Type B pancreatic cell (in vitro differentiated cells): ENCODE data around the gene LDLRAD4. TPM values are rescaled to one million over a fixed set of nuclear protein-coding genes. Genes with fewer than 3 reads are reported as not detected.

Experiments
- DNase-seq: peaks from one replicate; pipeline ENCODE4 v3.0.0; 2021; ENCODE audit warnings: mixed read lengths; ENCODE audit not compliant: unreplicated experiment; ENCODE audit errors: extremely low spot score
- H3K27ac Mint-ChIP-seq: 2 replicates; pipeline ENCODE4 v1.8.0; 2021; ENCODE audit warnings: mild to moderate bottlenecking, mixed read lengths
- H3K27me3 Mint-ChIP-seq: 2 replicates; pipeline ENCODE4 v1.8.0; 2021; ENCODE audit warnings: mixed read lengths
- H3K36me3 Mint-ChIP-seq: 2 replicates; pipeline ENCODE4 v1.8.0; 2021; ENCODE audit warnings: mixed read lengths
- H3K4me1 Mint-ChIP-seq: one replicate; pipeline ENCODE4 v1.8.0; 2021; ENCODE audit warnings: mixed read lengths; ENCODE audit not compliant: unreplicated experiment
- H3K4me3 Mint-ChIP-seq: 2 replicates; pipeline ENCODE4 v1.8.0; 2021; ENCODE audit warnings: mild to moderate bottlenecking, mixed read lengths
- H3K9me3 Mint-ChIP-seq: 2 replicates; pipeline ENCODE4 v1.8.0; 2021; ENCODE audit warnings: mixed read lengths
- CTCF ChIP-seq: fragments of 200-600 bp; sonication (generic); conservative IDR thresholded peaks from 2 replicates; pipeline ENCODE4 v1.5.0; 2021; ENCODE audit warnings: antibody characterized with exemption, mild to moderate bottlenecking
- total RNA-seq: library from RNA; stranded (reverse); gene quantifications from 2 replicates; pipeline ENCODE4 v1.2.1, GENCODE V29; 2021; ENCODE audit warnings: low replicate concordance

Gene LDLRAD4
- total RNA-seq, 1 donor from 2014 or later, result 2.4 TPM

- no peak for DNase-seq
- H3K27me3 Mint-ChIP-seq, result peaks cover 30% of the 10 kb centered on the region
- no peak overlapping the region for H3K4me3 Mint-ChIP-seq
- H3K27ac Mint-ChIP-seq, result no peak overlapping the region
- H3K9me3 Mint-ChIP-seq, result no peaks in the 10 kb centered on the region
- TF ChIP-seq CTCF, result no peak
- no peaks in the 10 kb centered on the region for H3K4me1 Mint-ChIP-seq
- no peaks in the 10 kb centered on the region for H3K36me3 Mint-ChIP-seq
Observed at GRCh38 chr18:13457327-13457726, 238.8 kb downstream of the LDLRAD4 start.

DNA sequence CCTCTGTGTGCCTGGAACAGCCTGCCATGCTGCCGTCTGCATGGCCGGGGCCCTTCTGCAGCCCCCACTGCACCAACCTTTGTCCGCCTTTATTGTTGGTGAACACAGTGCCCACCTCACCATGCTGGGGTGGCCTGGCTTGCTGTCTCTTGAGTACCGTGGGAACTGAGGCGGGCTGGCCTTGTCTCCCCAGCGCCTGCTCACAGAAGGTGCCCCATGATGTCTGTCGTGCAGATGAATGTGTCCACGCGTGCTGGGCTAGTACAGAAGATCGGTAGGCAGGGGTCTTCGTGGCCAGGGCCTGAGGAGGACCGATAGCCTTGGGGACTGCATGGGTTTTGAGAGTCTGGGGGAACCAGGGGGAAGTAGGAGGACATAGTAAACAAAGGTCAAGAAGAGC, 242.4 kb downstream of the LDLRAD4 start:
- Mint-ChIP-seq H3K4me3 (no peak overlapping the region), H3K27me3 (peaks cover 10% of the 10 kb centered on the region), H3K9me3 (no peaks in the 10 kb centered on the region), H3K36me3 (no peaks in the 10 kb centered on the region), H3K4me1 (no peaks in the 10 kb centered on the region), H3K27ac (no peak overlapping the region)
- TF ChIP-seq CTCF, result no peak
- DNase-seq, result no peak

DNA sequence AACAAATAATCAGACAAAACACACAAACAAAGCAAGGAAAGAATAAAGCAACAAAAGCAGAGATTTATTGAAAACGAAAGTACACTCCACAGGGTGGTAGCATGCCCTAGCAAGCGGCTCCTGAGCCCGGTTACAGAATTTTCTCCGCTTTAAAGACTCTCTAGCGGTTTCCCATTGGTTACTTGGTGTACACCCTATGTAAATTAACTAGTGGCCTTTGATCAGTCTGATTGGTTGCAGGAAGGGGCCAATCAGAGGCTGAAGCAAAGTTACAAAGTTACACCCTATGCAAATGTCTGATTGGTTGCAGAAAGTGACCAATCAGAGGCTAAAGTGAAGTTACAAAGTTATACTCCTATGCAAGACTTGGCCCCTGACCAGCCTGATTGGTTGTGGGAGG, 242.9 kb downstream of the LDLRAD4 start:
- H3K27ac Mint-ChIP-seq, result no peak overlapping the region
- DNase-seq, result no peak
- TF ChIP-seq CTCF, result no peak
- no peak overlapping the region for H3K4me3 Mint-ChIP-seq
- H3K9me3 Mint-ChIP-seq, result no peaks in the 10 kb centered on the region
- H3K4me1 Mint-ChIP-seq, result no peaks in the 10 kb centered on the region
- H3K27me3 Mint-ChIP-seq, result peaks cover 5% of the 10 kb centered on the region
- no peaks in the 10 kb centered on the region for H3K36me3 Mint-ChIP-seq

DNA sequence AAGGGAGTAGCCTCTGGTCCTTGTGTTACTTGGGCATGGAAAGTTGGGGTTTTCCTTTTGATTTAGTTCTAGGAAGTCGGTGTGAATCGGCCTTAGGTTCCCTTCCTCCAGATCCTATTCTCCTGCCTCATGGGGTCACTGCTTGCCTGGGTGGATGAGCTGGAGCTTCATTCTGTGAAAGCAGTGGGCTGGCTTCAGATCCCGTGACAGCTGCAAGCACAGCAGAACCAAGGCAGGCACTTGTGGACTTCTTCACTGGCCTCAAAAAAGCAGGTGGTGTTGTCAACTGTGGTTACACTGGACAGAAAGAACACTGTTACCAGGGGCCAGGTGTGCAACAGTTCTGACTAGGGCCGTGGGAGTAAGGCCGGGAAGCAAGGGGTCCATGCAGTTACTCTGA, 243.4 kb downstream of the LDLRAD4 start:
- H3K27me3 Mint-ChIP-seq, result peaks cover 4% of the 10 kb centered on the region
- no peaks in the 10 kb centered on the region for H3K9me3 Mint-ChIP-seq
- no peak overlapping the region for H3K4me3 Mint-ChIP-seq
- no peak for DNase-seq
- no peak overlapping the region for H3K27ac Mint-ChIP-seq
- no peaks in the 10 kb centered on the region for H3K4me1 Mint-ChIP-seq
- no peak for TF ChIP-seq CTCF
- no peaks in the 10 kb centered on the region for H3K36me3 Mint-ChIP-seq

DNA sequence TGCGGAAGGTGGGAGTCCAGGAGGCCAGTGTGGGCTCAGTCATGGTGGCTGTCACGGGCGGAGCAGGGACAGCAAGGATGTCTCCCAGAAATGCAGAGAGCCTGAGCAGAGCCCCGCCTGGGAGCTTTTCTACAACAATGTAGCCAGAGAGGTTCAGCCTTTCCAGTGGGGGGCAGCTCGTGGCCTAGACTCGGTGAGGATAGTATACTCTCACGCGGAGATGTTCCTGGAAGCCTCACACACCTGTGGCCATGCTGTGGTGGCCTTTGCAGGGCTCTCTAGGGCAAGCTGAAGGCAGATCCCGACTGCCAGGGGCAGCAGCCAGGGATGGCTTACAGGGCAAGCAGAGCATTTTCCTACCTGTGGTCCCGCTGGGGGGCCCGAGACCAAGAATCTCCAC, 244.1 kb downstream of the LDLRAD4 start:
- Mint-ChIP-seq H3K4me1 (no peaks in the 10 kb centered on the region), H3K36me3 (no peaks in the 10 kb centered on the region), H3K4me3 (no peak overlapping the region), H3K9me3 (peaks cover 6% of the 10 kb centered on the region), H3K27ac (no peak overlapping the region), H3K27me3 (peaks cover 4% of the 10 kb centered on the region)
- no peak for TF ChIP-seq CTCF
- no peak for DNase-seq

GRCh38 chr18:13463526-13464210, 245.1 kb downstream of the LDLRAD4 start:
- peaks cover 4% of the 10 kb centered on the region for H3K27me3 Mint-ChIP-seq
- H3K4me3 Mint-ChIP-seq, result no peak overlapping the region
- no peak for DNase-seq
- H3K4me1 Mint-ChIP-seq, result no peaks in the 10 kb centered on the region
- no peak overlapping the region for H3K27ac Mint-ChIP-seq
- no peaks in the 10 kb centered on the region for H3K36me3 Mint-ChIP-seq
- TF ChIP-seq CTCF, result no peak
- H3K9me3 Mint-ChIP-seq, result peaks cover 8% of the 10 kb centered on the region
